ENCODE measurements around the gene FNDC3B.

The FNDC3B gene

GRCh38 chr3:172260381-172260780 is 221.0 kb downstream of the FNDC3B start:
- DNase-seq (ENCODE audit: low read depth), result no peak

GRCh38 chr3:172261054-172261453 is 221.7 kb downstream of the FNDC3B start:
- no peak for DNase-seq (ENCODE audit: low read depth)

- no peak for DNase-seq (ENCODE audit: low read depth)
Observed at GRCh38 chr3:172262991-172263608, 223.7 kb downstream of the FNDC3B start.

GRCh38 chr3:172263781-172264486 is 224.6 kb downstream of the FNDC3B start:
- DNase-seq (ENCODE audit: low read depth), result no peak

- no peak for DNase-seq (ENCODE audit: low read depth)
Observed at GRCh38 chr3:172266103-172266502, 226.7 kb downstream of the FNDC3B start.

- DNase-seq (ENCODE audit: low read depth), result no peak
Observed at GRCh38 chr3:172268425-172268824, 229.0 kb downstream of the FNDC3B start.

- no peak for DNase-seq (ENCODE audit: low read depth)
Observed at GRCh38 chr3:172268868-172269267, 229.5 kb downstream of the FNDC3B start.

GRCh38 chr3:172270557-172271166 is 231.3 kb downstream of the FNDC3B start:
- no peak for DNase-seq (ENCODE audit: low read depth)

- no peak for DNase-seq (ENCODE audit: low read depth)
Observed at GRCh38 chr3:172271386-172271976, 232.1 kb downstream of the FNDC3B start.

- DNase-seq (ENCODE audit: low read depth), result no peak
Observed at GRCh38 chr3:172272698-172273097, 233.3 kb downstream of the FNDC3B start.

GRCh38 chr3:172273378-172273777 is 234.0 kb downstream of the FNDC3B start:
- no peak for DNase-seq (ENCODE audit: low read depth)

- DNase-seq (ENCODE audit: low read depth), result no peak
Observed at GRCh38 chr3:172274906-172275305, 235.5 kb downstream of the FNDC3B start.

GRCh38 chr3:172275586-172275985 is 236.2 kb downstream of the FNDC3B start:
- DNase-seq (ENCODE audit: low read depth), result no peak

GRCh38 chr3:172276103-172276502 is 236.7 kb downstream of the FNDC3B start:
- DNase-seq (ENCODE audit: low read depth), result no peak

- DNase-seq (ENCODE audit: low read depth), result no peak
Observed at GRCh38 chr3:172277151-172277652, 237.8 kb downstream of the FNDC3B start.

GRCh38 chr3:172279191-172279640 is 239.8 kb downstream of the FNDC3B start:
- no peak for DNase-seq (ENCODE audit: low read depth)

- DNase-seq (ENCODE audit: low read depth), result no peak
Observed at GRCh38 chr3:172279974-172280373, 240.6 kb downstream of the FNDC3B start.

GRCh38 chr3:172280406-172281051 is 241.2 kb downstream of the FNDC3B start:
- peak; percentile 79 for DNase-seq (ENCODE audit: low read depth)

- DNase-seq (ENCODE audit: low read depth), result no peak
Observed at GRCh38 chr3:172281884-172282283, 242.5 kb downstream of the FNDC3B start.

GRCh38 chr3:172282850-172283249 is 243.5 kb downstream of the FNDC3B start:
- no peak for DNase-seq (ENCODE audit: low read depth)

- DNase-seq (ENCODE audit: low read depth), result no peak
Observed at GRCh38 chr3:172283841-172284357, 244.5 kb downstream of the FNDC3B start.

- DNase-seq (ENCODE audit: low read depth), result peak; percentile 42
Observed at GRCh38 chr3:172285844-172286243, 246.5 kb downstream of the FNDC3B start.

Data from non-pigmented ciliary epithelial cell (primary cell).